Ammon's horn (tissue), 1 donor: ENCODE data around the gene NSUN6.

Source experiments
- DNase-seq: peaks from one replicate; pipeline ENCODE4 v3.0.0-alpha.2; 2016; ENCODE audit warnings: low spot score

Gene NSUN6

GRCh38 chr10:18651324-18652007 lies at the start of gene NSUN6:
Gene NSUN6 (minus strand): TSS chr10:18651587. CDS start chr10:18651203, 384 bp downstream.
- DNase-seq, result peak; percentile 92

- no peak for DNase-seq
Measured at GRCh38 chr10:18699849-18700840, 48.8 kb upstream of the NSUN6 start.

GRCh38 chr10:18690541-18690940 lies 39.2 kb upstream of the NSUN6 start:
- DNase-seq, result no peak

- peak; percentile 9 for DNase-seq
Measured at GRCh38 chr10:18689498-18689897, 38.1 kb upstream of the NSUN6 start.

- no peak for DNase-seq
Measured at GRCh38 chr10:18687706-18688105, 36.3 kb upstream of the NSUN6 start.

GRCh38 chr10:18687195-18687594 lies 35.8 kb upstream of the NSUN6 start:
- DNase-seq, result no peak

GRCh38 chr10:18685555-18685954 lies 34.2 kb upstream of the NSUN6 start:
- DNase-seq, result no peak

- no peak for DNase-seq
Measured at GRCh38 chr10:18684953-18685352, 33.6 kb upstream of the NSUN6 start.

GRCh38 chr10:18684416-18684815 lies 33.0 kb upstream of the NSUN6 start:
- no peak for DNase-seq

GRCh38 chr10:18683427-18683826 lies 32.0 kb upstream of the NSUN6 start:
- no peak for DNase-seq

- DNase-seq, result no peak
Measured at GRCh38 chr10:18681971-18682411, 30.6 kb upstream of the NSUN6 start.

- DNase-seq, result no peak
Measured at GRCh38 chr10:18681366-18681765, 30.0 kb upstream of the NSUN6 start.

- DNase-seq, result no peak
Measured at GRCh38 chr10:18680754-18681153, 29.4 kb upstream of the NSUN6 start.

GRCh38 chr10:18675086-18675801 lies 23.9 kb upstream of the NSUN6 start:
- DNase-seq, result no peak

- DNase-seq, result no peak
Measured at GRCh38 chr10:18668026-18668425, 16.6 kb upstream of the NSUN6 start.

- no peak for DNase-seq
Measured at GRCh38 chr10:18666810-18667209, 15.4 kb upstream of the NSUN6 start.

GRCh38 chr10:18665815-18666558 lies 14.6 kb upstream of the NSUN6 start:
- DNase-seq, result no peak

- no peak for DNase-seq
Measured at GRCh38 chr10:18664841-18665478, 13.6 kb upstream of the NSUN6 start.

GRCh38 chr10:18660816-18661431 lies 9.5 kb upstream of the NSUN6 start:
- no peak for DNase-seq

GRCh38 chr10:18659819-18660535 lies 8.6 kb upstream of the NSUN6 start:
- no peak for DNase-seq
